Memory B cell (primary cell): ENCODE measurements around the gene KIF16B.

Experiments used
- ATAC-seq: fragments of 150-1000 bp; cut with Tn5 transposase; 2 replicates; pipeline ENCODE4 v1.10.0; 2021; ENCODE audit warnings: low read depth, mild to moderate bottlenecking, moderate library complexity
- DNase-seq, 2 donors: peaks; one replicate each; pipeline ENCODE4 v3.0.0; 2022; ENCODE audit warnings: low spot score in 2 of 2
- H3K27ac Mint-ChIP-seq: one replicate; pipeline ENCODE4 v1.8.0; 2022; ENCODE audit warnings: mild to moderate bottlenecking, moderate library complexity, mixed read lengths
- H3K27me3 Mint-ChIP-seq: one replicate; pipeline ENCODE4 v1.8.0; 2022; ENCODE audit warnings: mixed read lengths
- H3K36me3 Mint-ChIP-seq: one replicate; pipeline ENCODE4 v1.8.0; 2022; ENCODE audit warnings: mild to moderate bottlenecking, mixed read lengths
- H3K4me1 Mint-ChIP-seq: one replicate; pipeline ENCODE4 v1.8.0; 2022; ENCODE audit warnings: mixed read lengths
- H3K4me3 Mint-ChIP-seq: one replicate; pipeline ENCODE4 v1.8.0; 2022; ENCODE audit warnings: mild to moderate bottlenecking, moderate library complexity, mixed read lengths
- H3K9me3 Mint-ChIP-seq: one replicate; pipeline ENCODE4 v1.8.0; 2022; ENCODE audit warnings: mixed read lengths

The KIF16B gene

GRCh38 chr20:16308754-16309153 lies 264.5 kb downstream of the KIF16B start:
- H3K9me3 Mint-ChIP-seq = peaks cover 7% of the 10 kb centered on the region
- no peaks in the 10 kb centered on the region for H3K4me1 Mint-ChIP-seq
- H3K36me3 Mint-ChIP-seq = peaks cover 41% of the 10 kb centered on the region
- DNase-seq (no peak), ATAC-seq (no peak)
- no peaks in the 10 kb centered on the region for H3K27me3 Mint-ChIP-seq
- H3K27ac Mint-ChIP-seq = no peak overlapping the region
- no peak overlapping the region for H3K4me3 Mint-ChIP-seq

- no peak for ATAC-seq
- no peak for DNase-seq
- Mint-ChIP-seq H3K27ac (no peak overlapping the region), H3K36me3 (peaks cover 48% of the 10 kb centered on the region), H3K27me3 (no peaks in the 10 kb centered on the region), H3K4me1 (no peaks in the 10 kb centered on the region), H3K9me3 (peaks cover 16% of the 10 kb centered on the region), H3K4me3 (no peak overlapping the region)
Observed at GRCh38 chr20:16302818-16303217, 270.4 kb downstream of the KIF16B start.

- ATAC-seq (no peak), DNase-seq (no peak)
- H3K4me3 Mint-ChIP-seq = no peak overlapping the region
- H3K27me3 Mint-ChIP-seq = no peaks in the 10 kb centered on the region
- peaks cover 16% of the 10 kb centered on the region for H3K9me3 Mint-ChIP-seq
- H3K4me1 Mint-ChIP-seq = no peaks in the 10 kb centered on the region
- no peak overlapping the region for H3K27ac Mint-ChIP-seq
- H3K36me3 Mint-ChIP-seq = peaks cover 52% of the 10 kb centered on the region
Observed at GRCh38 chr20:16301986-16302385, 271.3 kb downstream of the KIF16B start.

DNA sequence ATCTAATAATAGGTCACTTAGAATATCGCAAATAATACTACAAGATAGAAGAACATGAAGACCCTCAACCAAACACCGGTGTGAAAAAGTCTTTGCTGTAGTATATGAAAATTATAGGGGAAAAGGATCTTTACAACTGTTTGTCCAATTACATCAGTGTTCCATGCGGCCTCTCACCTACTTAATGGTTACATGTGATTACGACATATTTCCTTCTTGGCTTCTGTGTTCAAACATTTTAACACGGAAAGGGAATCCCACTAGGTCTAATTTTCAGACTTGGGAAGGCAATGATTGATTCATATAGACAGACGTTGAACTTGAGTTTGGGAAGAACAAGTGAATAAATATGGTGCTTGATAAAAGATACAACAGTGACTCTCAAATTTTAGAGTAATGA lies 273.4 kb downstream of the KIF16B start:
- Mint-ChIP-seq H3K9me3 (peaks cover 10% of the 10 kb centered on the region), H3K27ac (no peak overlapping the region), H3K4me3 (no peak overlapping the region), H3K27me3 (no peaks in the 10 kb centered on the region), H3K36me3 (peaks cover 45% of the 10 kb centered on the region), H3K4me1 (no peaks in the 10 kb centered on the region)
- no peak for ATAC-seq
- DNase-seq = no peak

- Mint-ChIP-seq H3K36me3 (peaks cover 31% of the 10 kb centered on the region), H3K4me1 (no peaks in the 10 kb centered on the region), H3K27ac (no peak overlapping the region), H3K4me3 (no peak overlapping the region), H3K27me3 (no peaks in the 10 kb centered on the region), H3K9me3 (peaks cover 1% of the 10 kb centered on the region)
- ATAC-seq = no peak
- DNase-seq = no peak
Observed at GRCh38 chr20:16296931-16297330, 276.3 kb downstream of the KIF16B start.

- Mint-ChIP-seq H3K27ac (no peak overlapping the region), H3K4me1 (no peaks in the 10 kb centered on the region), H3K27me3 (no peaks in the 10 kb centered on the region), H3K9me3 (no peaks in the 10 kb centered on the region), H3K4me3 (no peak overlapping the region), H3K36me3 (peaks cover 24% of the 10 kb centered on the region)
- ATAC-seq (no peak), DNase-seq (no peak)
Observed at GRCh38 chr20:16295534-16295933, 277.7 kb downstream of the KIF16B start.

GRCh38 chr20:16293590-16293989 lies 279.7 kb downstream of the KIF16B start:
- no peak for ATAC-seq
- Mint-ChIP-seq H3K27me3 (no peaks in the 10 kb centered on the region), H3K36me3 (peaks cover 20% of the 10 kb centered on the region), H3K4me3 (no peak overlapping the region), H3K27ac (no peak overlapping the region), H3K4me1 (no peaks in the 10 kb centered on the region), H3K9me3 (no peaks in the 10 kb centered on the region)
- DNase-seq = no peak

GRCh38 chr20:16292226-16292880 lies 280.9 kb downstream of the KIF16B start:
- Mint-ChIP-seq H3K4me3 (no peak overlapping the region), H3K27ac (no peak overlapping the region), H3K4me1 (no peaks in the 10 kb centered on the region), H3K36me3 (peaks cover 12% of the 10 kb centered on the region), H3K9me3 (no peaks in the 10 kb centered on the region), H3K27me3 (no peaks in the 10 kb centered on the region)
- DNase-seq = no peak
- ATAC-seq = no peak

DNA sequence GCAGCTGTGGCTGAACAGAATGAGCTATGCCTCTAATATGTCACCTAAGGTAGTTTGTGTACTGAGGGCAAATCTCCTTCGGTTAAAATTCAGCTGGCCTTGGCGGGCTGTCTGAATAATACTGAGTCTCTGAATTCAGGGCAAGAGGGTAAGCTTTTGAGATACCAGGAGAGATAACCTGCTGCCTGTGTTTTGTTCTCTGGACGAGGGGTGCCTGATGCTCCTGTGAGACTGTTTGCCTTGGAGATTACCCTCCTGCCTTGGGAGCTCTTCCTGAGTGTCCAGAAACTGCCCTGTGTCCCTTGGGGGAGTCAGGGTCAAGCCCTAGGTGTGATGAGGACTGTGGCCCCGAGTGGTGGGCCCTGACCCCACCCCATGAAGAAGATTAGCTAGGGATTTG lies 282.9 kb downstream of the KIF16B start:
- DNase-seq (no peak), ATAC-seq (no peak)
- Mint-ChIP-seq H3K27me3 (no peaks in the 10 kb centered on the region), H3K36me3 (peaks cover 10% of the 10 kb centered on the region), H3K4me3 (no peak overlapping the region), H3K4me1 (no peaks in the 10 kb centered on the region), H3K27ac (no peak overlapping the region), H3K9me3 (no peaks in the 10 kb centered on the region)

GRCh38 chr20:16287776-16288175 lies 285.5 kb downstream of the KIF16B start:
- Mint-ChIP-seq H3K4me1 (peaks cover 4% of the 10 kb centered on the region), H3K4me3 (no peak overlapping the region), H3K27ac (no peak overlapping the region), H3K36me3 (peaks cover 20% of the 10 kb centered on the region), H3K9me3 (no peaks in the 10 kb centered on the region), H3K27me3 (no peaks in the 10 kb centered on the region)
- ATAC-seq = no peak
- DNase-seq = no peak

GRCh38 chr20:16286601-16287000 lies 286.6 kb downstream of the KIF16B start:
- no peaks in the 10 kb centered on the region for H3K9me3 Mint-ChIP-seq
- H3K4me3 Mint-ChIP-seq = no peak overlapping the region

DNA sequence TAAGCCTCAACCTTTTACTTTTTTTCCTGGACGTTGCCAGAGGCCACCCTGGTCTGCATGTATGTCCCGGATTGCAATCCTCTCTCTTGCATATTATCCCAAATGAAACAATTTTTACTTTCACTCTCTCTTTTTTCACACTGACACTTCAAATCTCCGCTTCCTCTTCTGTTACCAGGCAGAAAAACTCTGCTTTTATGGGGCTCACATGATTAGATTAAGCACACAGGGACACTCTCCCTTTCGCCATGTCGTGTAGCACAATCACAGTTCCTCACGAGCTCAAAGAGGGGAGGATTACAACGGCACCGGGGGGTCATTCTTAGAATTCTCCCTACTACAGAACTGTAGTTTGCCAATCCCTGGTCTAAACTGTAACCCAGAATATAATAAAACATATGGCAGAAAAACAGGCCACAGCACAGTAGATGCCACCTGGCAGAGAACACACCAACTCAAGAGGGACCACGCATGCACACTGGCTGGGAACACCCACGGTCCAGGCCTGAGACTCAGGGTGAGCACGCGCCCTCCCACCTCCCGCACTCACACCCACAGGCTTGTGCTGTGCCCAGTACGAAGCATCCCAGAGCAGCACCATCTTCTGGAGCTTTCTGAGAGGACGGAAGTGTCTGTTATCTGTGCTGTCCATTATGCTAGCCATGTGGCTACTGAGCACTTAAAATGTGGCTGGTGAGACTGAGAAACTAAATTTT lies 288.7 kb downstream of the KIF16B start:
- Mint-ChIP-seq H3K27me3 (no peaks in the 10 kb centered on the region), H3K4me3 (no peak overlapping the region), H3K9me3 (no peaks in the 10 kb centered on the region), H3K36me3 (peaks cover 21% of the 10 kb centered on the region), H3K27ac (peak overlapping the region; percentile 7), H3K4me1 (peaks cover 4% of the 10 kb centered on the region)
- DNase-seq (no peak), ATAC-seq (no peak)

More at GRCh38 chr20:16286601-16287000, 286.6 kb downstream of the KIF16B start:
- no peaks in the 10 kb centered on the region for H3K27me3 Mint-ChIP-seq
- DNase-seq = no peak
- H3K27ac Mint-ChIP-seq = no peak overlapping the region
- peaks cover 23% of the 10 kb centered on the region for H3K36me3 Mint-ChIP-seq
- ATAC-seq = no peak
- peaks cover 4% of the 10 kb centered on the region for H3K4me1 Mint-ChIP-seq

- no peaks in the 10 kb centered on the region for H3K27me3 Mint-ChIP-seq
- DNase-seq (no peak), ATAC-seq (peak; percentile 26)
- no peak overlapping the region for H3K4me3 Mint-ChIP-seq
- H3K4me1 Mint-ChIP-seq = peaks cover 4% of the 10 kb centered on the region
- no peaks in the 10 kb centered on the region for H3K9me3 Mint-ChIP-seq
- peak overlapping the region; percentile 7 for H3K27ac Mint-ChIP-seq
- peaks cover 21% of the 10 kb centered on the region for H3K36me3 Mint-ChIP-seq
Observed at GRCh38 chr20:16283978-16284377, 289.3 kb downstream of the KIF16B start.

DNA sequence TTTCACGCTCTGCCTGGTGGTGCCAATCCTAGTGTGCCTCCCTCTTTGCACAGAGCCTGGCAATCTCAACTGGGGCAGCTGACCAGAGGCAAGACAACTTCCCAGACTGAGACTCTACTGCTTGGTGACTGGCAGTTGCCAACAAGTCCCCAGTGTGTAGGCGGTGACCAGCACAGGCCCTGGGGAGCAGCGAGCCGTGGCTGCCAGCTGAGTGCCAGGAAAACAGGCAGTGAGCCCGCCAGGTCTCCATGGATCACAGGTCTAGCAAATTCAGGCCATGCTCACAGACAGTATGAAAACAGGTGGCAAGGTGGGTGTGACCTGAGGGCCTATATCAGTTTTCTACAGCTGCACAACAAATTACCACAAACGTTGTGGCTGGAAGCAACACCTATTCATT lies 289.9 kb downstream of the KIF16B start:
- ATAC-seq (no peak), DNase-seq (no peak)
- Mint-ChIP-seq H3K27ac (no peak overlapping the region), H3K36me3 (peaks cover 21% of the 10 kb centered on the region), H3K4me3 (no peak overlapping the region), H3K9me3 (no peaks in the 10 kb centered on the region), H3K4me1 (peaks cover 4% of the 10 kb centered on the region), H3K27me3 (no peaks in the 10 kb centered on the region)

DNA sequence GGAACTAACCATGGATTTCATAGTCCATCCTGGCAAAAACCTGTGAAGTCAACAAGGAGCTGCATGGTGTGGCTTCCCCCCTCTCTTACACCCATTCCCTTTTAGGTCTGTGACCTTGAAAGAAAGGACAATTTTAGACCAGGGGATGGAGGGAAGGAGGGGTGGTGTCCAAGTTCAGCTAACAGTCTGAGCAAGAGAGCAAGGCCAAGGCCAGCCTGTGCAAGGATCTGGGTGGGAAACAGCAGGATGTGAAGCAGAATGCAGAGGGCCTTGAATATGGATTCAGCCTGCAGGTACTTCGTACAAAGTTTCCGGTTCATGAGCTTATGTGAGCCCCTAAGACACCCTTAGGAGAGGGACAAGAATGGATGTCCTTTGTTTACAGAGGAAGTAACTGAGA lies 293.0 kb downstream of the KIF16B start:
- Mint-ChIP-seq H3K9me3 (no peaks in the 10 kb centered on the region), H3K4me3 (no peak overlapping the region), H3K36me3 (peaks cover 17% of the 10 kb centered on the region), H3K4me1 (peaks cover 8% of the 10 kb centered on the region), H3K27me3 (no peaks in the 10 kb centered on the region), H3K27ac (no peak overlapping the region)
- DNase-seq = no peak
- no peak for ATAC-seq
